Transverse colon (tissue), 4 donors: ENCODE results near the gene MAP3K3. TPM values are rescaled to one million over a fixed set of nuclear protein-coding genes. Genes with fewer than 3 reads are reported as not detected.

Source experiments
- DNase-seq: peaks from one replicate; pipeline ENCODE4 v3.0.0-alpha.2; 2019
- H3K27ac ChIP-seq, 4 donors: fragments of 200-600 bp; sonication (generic); 2 replicates each; pipeline ENCODE4 v1.5.1; 2016 to 2018; ENCODE audit warnings: inconsistent platforms in 4 of 4
- H3K27me3 ChIP-seq: fragments of 200-600 bp; sonication (generic); 2 replicates; pipeline ENCODE4 v1.5.1; 2017; ENCODE audit warnings: inconsistent platforms
- H3K36me3 ChIP-seq, 4 donors: fragments of 200-600 bp; sonication (generic); 2 replicates each; pipeline ENCODE4 v1.5.1; 2017 to 2019; ENCODE audit warnings: inconsistent platforms in 4 of 4
- H3K4me1 ChIP-seq, 4 donors: fragments of 200-600 bp; sonication (generic); 2 replicates each; pipeline ENCODE4 v1.5.1; 2017 to 2020; ENCODE audit warnings: inconsistent platforms in 4 of 4
- H3K4me3 ChIP-seq, 4 donors: fragments of 200-600 bp; sonication (generic); 1 replicate in 1 of 4; 2 replicates in 3 of 4; pipeline versions ENCODE4 v1.5.1 to v1.6.1; 2017 to 2019; ENCODE audit warnings: inconsistent platforms in 4 of 4
- H3K9me3 ChIP-seq, 2 donors: fragments of 200-600 bp; sonication (generic); 2 replicates each; pipeline ENCODE4 v1.5.1; 2017 to 2019; ENCODE audit warnings: inconsistent platforms in 2 of 2
- CTCF ChIP-seq, 5 experiments: fragments of 200-600 bp in 3 of 5; fragments of 450-650 bp in 2 of 5; sonication (generic) in 3 of 5; IDR thresholded peaks; 1 replicate in 2 of 5; 2 replicates in 3 of 5; pipeline ENCODE4 v1.5.1; 2016 to 2017; ENCODE audit warnings: antibody characterized with exemption in 5 of 5, inconsistent platforms in 3 of 5, mild to moderate bottlenecking in 2 of 5, moderate library complexity in 1 of 5
- EP300 ChIP-seq: sonication (generic); formaldehyde crosslinking; IDR thresholded peaks from one replicate; pipeline ENCODE4 v1.6.1; 2017; ENCODE audit warnings: antibody characterized with exemption, low read depth
- POLR2A ChIP-seq: fragments of 450-650 bp; IDR thresholded peaks from one replicate; pipeline ENCODE4 v1.6.1; 2016; ENCODE audit warnings: antibody characterized with exemption, mild to moderate bottlenecking, moderate library complexity
- POLR2AphosphoS5 ChIP-seq, 3 donors: sonication (generic); formaldehyde crosslinking; IDR thresholded peaks; one replicate each; pipeline ENCODE4 v1.6.1; 2016; ENCODE audit warnings: antibody characterized with exemption in 3 of 3
- WGBS, 2 donors: methylation state at CpG; one replicate each; pipeline ENCODE4 v1.1.5; 2018; ENCODE audit warnings: low coverage in 1 of 2; 5-methylcytosine and 5-hydroxymethylcytosine counted together
- in situ Hi-C, 4 donors: fragments of 200-750 bp; cut with MboI; loops; one replicate each; pipeline versions ENCODE4 v1.15.0 to v1.15.1; 2017; ENCODE audit warnings: low sequenced_read_pairs in 3 of 4, low pct_ligation_motif_present in 1 of 4, low pct_unique_long_range_greater_than_20kb in 1 of 4
- intact Hi-C: fragments of 100-400 bp; cut with DNase I; formaldehyde crosslinking; loops from one replicate; pipeline ENCODE4 v1.15.1; 2023; ENCODE audit warnings: low total_unique reads
- total RNA-seq, 4 donors: library from RNA; depleted of rRNA; stranded (reverse); fragments of >200 nt; gene quantifications; one replicate each; pipeline ENCODE4 v1.1.0, GENCODE V29; 2016

Gene MAP3K3
- total RNA-seq, 4 donors from 2014 or later, result 15.7 to 32.1 (median 24.7) TPM

DNA sequence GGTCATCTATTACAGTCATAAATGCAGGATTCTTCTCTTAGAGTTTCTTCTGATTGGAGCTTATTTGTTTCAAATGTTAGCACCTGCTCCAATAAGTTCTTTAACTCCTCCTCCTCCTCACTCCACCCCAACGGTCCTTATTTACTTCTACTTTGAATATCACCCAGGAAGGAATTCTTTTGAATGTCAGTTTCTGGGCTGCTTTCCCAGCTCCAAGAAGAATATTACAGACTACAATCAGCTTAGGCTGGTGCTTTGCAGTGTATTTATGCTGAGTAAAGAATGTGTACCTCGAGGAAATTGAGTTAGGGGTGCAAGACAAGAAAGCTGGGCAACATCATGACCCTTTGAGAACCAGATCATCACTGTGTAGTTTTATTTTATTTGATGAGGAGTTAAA lies 30.8 kb downstream of the MAP3K3 start:
- in situ Hi-C loops (no loop called here), intact Hi-C loops (no loop called here)
- no peaks in the 10 kb centered on the region for H3K27me3 ChIP-seq
- no peaks in the 10 kb centered on the region for H3K9me3 ChIP-seq
- H3K4me3 ChIP-seq, result no peak overlapping the region
- peaks cover 0 to 6% (median 3%) of the 10 kb centered on the region in 4 donors for H3K4me1 ChIP-seq
- H3K36me3 ChIP-seq, result peaks cover 0 to 20% (median 6%) of the 10 kb centered on the region in 4 donors
- no peak overlapping the region for H3K27ac ChIP-seq
- 33% methylated on average over 2 of the region's 2 CpGs for WGBS, 2 donors
- no peak for DNase-seq
- TF ChIP-seq CTCF (IDR thresholded peaks at IDR 0.05) (no peak), POLR2A (no peak), EP300 (no peak), POLR2AphosphoS5 (IDR thresholded peaks at IDR 0.05) (no peak)

- WGBS, 2 donors, result 85 to 93% methylated on average over 3 of the region's 3 CpGs
- no peak for DNase-seq
- Histone ChIP-seq H3K4me3 (no peak overlapping the region), H3K4me1 (peaks cover 0 to 5% (median under 1%) of the 10 kb centered on the region in 4 donors), H3K9me3 (no peaks in the 10 kb centered on the region), H3K36me3 (peaks cover 0 to 33% (median 16%) of the 10 kb centered on the region in 4 donors), H3K27me3 (no peaks in the 10 kb centered on the region), H3K27ac (no peak overlapping the region)
- TF ChIP-seq POLR2AphosphoS5 (IDR thresholded peaks at IDR 0.05) (no peak), CTCF (IDR thresholded peaks at IDR 0.05) (no peak), EP300 (no peak), POLR2A (no peak)
- in situ Hi-C loops, result no loop called here
- intact Hi-C loops, result no loop called here
Measured at GRCh38 chr17:63657786-63658185, 35.6 kb downstream of the MAP3K3 start.

GRCh38 chr17:63658366-63658765 lies 36.1 kb downstream of the MAP3K3 start:
- in situ Hi-C loops (no loop called here), intact Hi-C loops (no loop called here)
- 100% methylated on average over 1 of the region's 1 CpG; no CpG with 5 or more reads in 1 of the 2 donors for WGBS, 2 donors

DNA sequence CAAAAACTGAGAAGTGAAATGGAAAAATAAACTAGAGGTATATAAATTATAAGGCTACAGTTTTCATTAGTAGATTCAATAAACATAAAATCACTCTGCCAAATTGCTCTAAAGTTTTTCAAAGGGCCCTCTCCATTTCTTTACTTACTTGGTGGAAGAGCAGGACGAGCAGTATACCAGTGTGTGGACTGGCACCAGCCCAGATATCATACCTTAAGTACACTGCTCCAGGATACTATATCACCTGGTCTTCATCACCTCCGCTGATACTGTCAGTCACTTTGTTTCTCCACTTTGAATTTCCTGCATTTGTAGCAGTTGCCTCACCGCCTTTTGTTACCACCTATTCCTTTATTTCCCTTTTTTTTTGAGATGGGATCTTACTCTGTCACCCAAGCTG lies 37.6 kb downstream of the MAP3K3 start:
- Histone ChIP-seq H3K9me3 (no peaks in the 10 kb centered on the region), H3K27ac (no peak overlapping the region), H3K27me3 (no peaks in the 10 kb centered on the region), H3K4me3 (no peak overlapping the region), H3K4me1 (peaks cover 0 to under 1% (median 0%) of the 10 kb centered on the region in 4 donors), H3K36me3 (peaks cover 0 to 28% (median 11%) of the 10 kb centered on the region in 4 donors)
- no peak for TF ChIP-seq CTCF (IDR thresholded peaks at IDR 0.05)
- TF ChIP-seq EP300, result no peak
- no peak for TF ChIP-seq POLR2A
- TF ChIP-seq POLR2AphosphoS5 (IDR thresholded peaks at IDR 0.05), result no peak
- in situ Hi-C loops, result no loop called here
- DNase-seq, result no peak
- intact Hi-C loops, result no loop called here
- WGBS, 2 donors, result 87 to 93% methylated on average over 3 of the region's 3 CpGs

More at GRCh38 chr17:63658366-63658765, 36.1 kb downstream of the MAP3K3 start:
- Histone ChIP-seq H3K9me3 (no peaks in the 10 kb centered on the region), H3K27me3 (no peaks in the 10 kb centered on the region), H3K4me3 (no peak overlapping the region), H3K4me1 (no peaks in the 10 kb centered on the region), H3K36me3 (peaks cover 0 to 35% (median 14%) of the 10 kb centered on the region in 4 donors), H3K27ac (no peak overlapping the region)
- no peak for TF ChIP-seq POLR2AphosphoS5 (IDR thresholded peaks at IDR 0.05)
- no peak for TF ChIP-seq POLR2A
- no peak for TF ChIP-seq CTCF (IDR thresholded peaks at IDR 0.05)
- no peak for TF ChIP-seq EP300
- no peak for DNase-seq
